ENCODE measurements around the gene BCL2L1.
"Not testable (repeated sequence)": the region's sequence is repeated elsewhere in the genome, so short reads cannot be mapped to it uniquely, and the experiment has no call there.

Gene BCL2L1

DNA sequence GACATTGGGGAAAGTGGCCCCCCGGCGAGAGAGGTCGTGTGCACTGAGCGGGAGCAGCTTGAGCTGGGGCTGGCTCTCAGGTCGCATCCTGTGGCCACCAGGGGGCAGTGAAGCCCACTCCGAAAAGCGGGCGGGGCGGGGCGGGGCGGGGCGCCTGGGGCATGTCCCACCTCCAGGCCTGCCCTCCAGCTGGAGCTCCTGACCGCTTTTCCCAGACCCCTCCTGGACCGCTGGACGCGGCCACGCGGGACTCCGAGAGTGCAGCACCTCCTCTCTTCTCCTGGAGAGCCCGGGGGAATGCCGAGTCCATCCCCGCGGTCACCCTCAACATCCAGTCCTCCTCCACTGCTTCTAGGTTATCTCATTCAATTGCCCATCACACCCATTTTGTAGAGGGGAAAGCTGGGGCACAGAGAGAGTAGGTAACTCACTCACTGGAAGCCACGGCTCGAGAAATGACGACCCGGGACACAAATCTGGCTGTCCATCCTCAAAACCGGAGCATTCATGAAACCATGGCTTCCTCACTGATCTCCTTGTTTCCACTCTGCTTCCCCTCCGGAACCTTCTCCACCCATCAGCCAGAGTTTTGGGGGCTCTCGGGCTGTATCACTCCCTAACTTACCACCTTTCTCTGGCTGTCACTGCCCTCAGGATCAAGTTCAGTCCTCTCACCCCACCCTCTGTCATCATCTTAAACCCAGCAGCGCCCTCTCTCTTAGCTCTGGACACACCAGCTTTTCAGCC lies 60.9 kb downstream of the BCL2L1 start:
- Histone ChIP-seq H3K9ac (peak overlapping the region in 10 of 11 experiments; percentile 2 to 64 (median 48); a peak in 17 of 22 replicates), H4K20me1 (peaks cover 0 to 6% (median 0%) of the 10 kb centered on the region in 11 experiments; a peak in 1 of 22 replicates), H3K9me3 (replicated peaks in 1 of 11) (no peaks in the 10 kb centered on the region), H3K27me3 (no peaks in the 10 kb centered on the region), H3K4me1 (peaks cover 47 to 55% (median 52%) of the 10 kb centered on the region in 10 experiments), H3K4me2 (peak overlapping the region; percentile 53 to 87 (median 75)), H3K27ac (peak overlapping the region in 9 of 11 experiments; percentile 9 to 66 (median 35); a peak in 15 of 22 replicates), H3K4me3 (peak overlapping the region in 6 of 10 experiments; percentile 31 to 63 (median 44); a peak in 9 of 20 replicates), H3K36me3 (peaks cover 16 to 30% (median 27%) of the 10 kb centered on the region in 11 experiments)
- no peak for TF ChIP-seq Cebpa-rat (IDR thresholded peaks at IDR 0.05)

DNA sequence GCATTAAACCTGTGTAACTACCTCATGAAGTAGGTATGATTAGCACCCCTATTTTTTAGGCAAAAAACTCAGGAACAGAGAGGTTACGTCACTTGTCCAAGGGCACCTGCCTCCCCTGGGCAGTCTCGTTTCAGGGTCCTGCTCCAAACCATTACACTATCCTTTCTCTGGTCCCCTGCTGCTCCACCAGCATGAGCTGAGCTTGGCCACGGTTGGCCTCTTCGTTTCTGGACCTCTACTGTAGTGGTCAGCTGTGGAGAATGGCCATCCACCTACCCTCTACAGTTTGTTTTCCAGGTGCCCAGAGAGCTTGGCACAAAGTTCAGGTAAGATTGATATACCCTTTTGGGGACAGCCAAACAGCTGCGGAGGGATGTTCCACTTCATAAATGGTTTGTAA lies 68.1 kb downstream of the BCL2L1 start:
- peaks cover 0 to 13% (median 11%) of the 10 kb centered on the region in 10 experiments; a peak in 17 of 20 replicates for H3K4me1 ChIP-seq
- no peak for TF ChIP-seq Cebpa-rat (IDR thresholded peaks at IDR 0.05)
- H3K27me3 ChIP-seq, result no peaks in the 10 kb centered on the region
- H3K4me3 ChIP-seq, result no peak overlapping the region
- H3K36me3 ChIP-seq, result no peaks in the 10 kb centered on the region
- H3K9me3 ChIP-seq (replicated peaks in 1 of 11), result no peaks in the 10 kb centered on the region
- H3K9ac ChIP-seq, result no peak overlapping the region
- no peak overlapping the region for H3K4me2 ChIP-seq
- no peaks in the 10 kb centered on the region for H4K20me1 ChIP-seq
- H3K27ac ChIP-seq, result no peak overlapping the region

DNA sequence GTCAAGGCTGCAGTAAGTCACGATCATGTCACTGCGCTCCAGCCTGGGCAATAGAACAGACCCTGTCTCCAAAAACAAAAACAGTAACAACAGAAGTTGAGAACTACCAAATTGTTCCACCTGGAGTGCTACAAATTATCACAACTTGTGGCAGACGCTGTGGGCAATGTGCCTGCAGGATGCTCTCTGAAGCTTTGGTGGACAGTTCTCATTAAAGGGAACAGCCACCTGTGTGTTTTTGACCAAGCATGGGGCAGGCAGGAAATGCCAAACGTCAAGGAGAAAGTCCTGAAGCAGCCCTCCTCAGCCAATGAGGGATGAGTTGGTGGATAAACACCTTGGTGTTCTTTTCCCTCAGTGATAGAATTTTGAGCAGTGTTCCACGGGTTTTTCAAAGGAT lies 69.1 kb downstream of the BCL2L1 start:
- Histone ChIP-seq H3K4me1 (peaks cover 0 to 13% (median 11%) of the 10 kb centered on the region in 10 experiments; a peak in 17 of 20 replicates), H3K9me3 (replicated peaks in 1 of 11) (no peaks in the 10 kb centered on the region), H3K9ac (no peak overlapping the region), H3K4me3 (no peak overlapping the region), H3K36me3 (no peaks in the 10 kb centered on the region), H3K27me3 (no peaks in the 10 kb centered on the region), H3K27ac (no peak overlapping the region), H4K20me1 (no peaks in the 10 kb centered on the region), H3K4me2 (no peak overlapping the region)
- TF ChIP-seq Cebpa-rat (IDR thresholded peaks at IDR 0.05), result no peak

DNA sequence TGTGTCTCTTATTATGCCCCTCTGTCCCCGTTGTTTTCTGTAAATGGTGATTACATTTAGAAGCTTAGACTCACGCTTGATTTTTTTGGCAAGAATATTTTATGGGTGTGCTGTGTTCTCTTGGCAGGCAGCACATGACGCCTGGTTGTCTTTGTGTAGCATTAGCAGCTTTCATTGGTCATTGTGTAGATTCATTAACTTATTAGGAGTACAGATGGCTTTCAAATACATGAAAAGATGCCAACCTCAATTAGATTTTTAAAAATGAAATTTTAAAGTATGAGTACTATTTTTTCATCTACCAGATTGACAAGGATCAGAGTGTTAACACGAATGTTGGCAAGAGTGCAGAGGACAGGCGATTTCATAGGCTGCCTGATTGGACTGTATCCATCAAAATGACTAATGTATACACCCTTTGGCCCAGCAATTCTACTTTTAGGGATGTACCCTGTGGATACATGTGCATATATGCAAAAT lies 69.7 kb downstream of the BCL2L1 start:
- Histone ChIP-seq H3K4me3 (no peak overlapping the region), H4K20me1 (no peaks in the 10 kb centered on the region), H3K27me3 (no peaks in the 10 kb centered on the region), H3K27ac (no peak overlapping the region), H3K9me3 (replicated peaks in 1 of 11) (no peaks in the 10 kb centered on the region), H3K9ac (no peak overlapping the region), H3K4me1 (peaks cover 0 to 13% (median 11%) of the 10 kb centered on the region in 10 experiments; a peak in 17 of 20 replicates), H3K4me2 (no peak overlapping the region), H3K36me3 (no peaks in the 10 kb centered on the region)
- TF ChIP-seq Cebpa-rat (IDR thresholded peaks at IDR 0.05), result no peak

DNA sequence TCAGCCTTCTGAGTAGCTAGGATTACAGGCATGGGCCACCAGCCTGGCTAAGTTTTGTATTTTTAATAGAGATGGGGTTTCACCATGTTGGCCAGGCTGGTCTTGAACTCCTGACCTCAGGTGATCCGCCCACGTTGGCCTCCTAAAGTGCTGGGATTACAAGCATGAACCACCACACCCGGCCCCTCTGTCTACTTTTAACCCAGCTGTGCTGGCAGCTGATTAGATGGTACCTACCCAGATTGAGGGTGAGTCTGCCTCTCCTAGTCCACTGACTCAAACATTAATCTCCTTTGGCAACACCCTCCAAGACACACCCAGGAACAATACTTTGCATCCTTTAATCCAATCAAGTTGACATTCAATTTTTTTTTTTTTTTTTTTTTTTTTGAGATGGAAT lies 74.6 kb downstream of the BCL2L1 start:
- not testable (repeated sequence) for H3K27ac ChIP-seq; H3K36me3 ChIP-seq; H4K20me1 ChIP-seq; H3K27me3 ChIP-seq; H3K4me2 ChIP-seq; H3K9me3 ChIP-seq (replicated peaks in 1 of 11); H3K9ac ChIP-seq; H3K4me3 ChIP-seq
- H3K4me1 ChIP-seq, result peaks cover 2 to 20% (median 15%) of the 10 kb centered on the region in 10 experiments

DNA sequence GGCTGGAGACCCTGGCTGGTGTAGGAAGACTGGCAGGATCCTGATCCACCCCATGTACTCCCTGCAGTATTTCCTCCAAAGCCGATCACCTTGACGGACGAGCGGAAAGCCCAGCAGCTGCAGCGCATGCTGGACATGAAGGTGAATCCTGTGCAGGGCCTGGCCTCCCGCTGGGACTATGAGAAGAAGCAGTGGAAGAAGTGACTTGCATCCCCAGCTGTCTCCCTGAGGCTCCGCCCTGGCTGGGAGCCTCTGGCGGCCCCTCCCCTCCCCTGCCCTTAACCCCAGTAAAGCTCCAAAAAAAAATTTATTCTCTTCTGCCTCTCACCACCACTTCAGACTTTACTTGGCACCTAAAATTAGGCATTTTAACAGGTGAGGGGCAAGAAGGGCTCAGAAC lies 78.0 kb downstream of the BCL2L1 start:
- no peak overlapping the region for H3K4me2 ChIP-seq
- H3K9ac ChIP-seq, result no peak overlapping the region
- H3K4me1 ChIP-seq, result peaks cover 8 to 15% (median 11%) of the 10 kb centered on the region in 10 experiments
- no peaks in the 10 kb centered on the region for H3K27me3 ChIP-seq
- no peaks in the 10 kb centered on the region for H3K36me3 ChIP-seq
- H4K20me1 ChIP-seq, result no peaks in the 10 kb centered on the region
- no peak overlapping the region for H3K27ac ChIP-seq
- no peaks in the 10 kb centered on the region for H3K9me3 ChIP-seq (replicated peaks in 1 of 11)
- H3K4me3 ChIP-seq, result no peak overlapping the region
- no peak for TF ChIP-seq Cebpa-rat (IDR thresholded peaks at IDR 0.05)

DNA sequence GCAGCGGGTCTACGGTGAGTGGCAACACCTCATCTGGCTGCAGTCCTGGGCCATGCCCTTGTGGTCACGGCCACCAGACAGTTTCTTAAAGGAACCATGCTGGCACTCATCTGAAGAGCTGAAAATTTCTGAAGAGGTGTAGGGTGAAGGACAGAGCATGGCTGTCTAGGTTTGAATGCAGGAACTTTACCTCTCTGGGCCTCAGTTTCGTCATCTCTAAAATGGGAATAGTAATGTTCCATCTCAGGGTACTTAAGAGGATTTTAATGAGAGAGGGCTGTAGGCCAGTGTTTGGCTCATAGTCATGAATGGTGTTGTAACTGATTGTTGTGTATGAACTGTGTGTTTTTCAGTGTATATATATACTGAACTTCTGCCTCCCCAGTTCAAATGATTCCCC lies 79.1 kb downstream of the BCL2L1 start:
- Histone ChIP-seq H3K4me3 (no peak overlapping the region), H3K4me1 (peaks cover 8 to 15% (median 11%) of the 10 kb centered on the region in 10 experiments), H4K20me1 (0 out of 22 replicates have a peak, but pooled peaks cover 0 to 4% (median 0%) of the 10 kb centered on the region in 11 experiments), H3K9ac (no peak overlapping the region), H3K36me3 (no peaks in the 10 kb centered on the region), H3K9me3 (replicated peaks in 1 of 11) (no peaks in the 10 kb centered on the region), H3K27me3 (no peaks in the 10 kb centered on the region), H3K27ac (no peak overlapping the region), H3K4me2 (peak overlapping the region; percentile 30 to 76 (median 44); a peak in 17 of 22 replicates)
- TF ChIP-seq Cebpa-rat (IDR thresholded peaks at IDR 0.05), result no peak

DNA sequence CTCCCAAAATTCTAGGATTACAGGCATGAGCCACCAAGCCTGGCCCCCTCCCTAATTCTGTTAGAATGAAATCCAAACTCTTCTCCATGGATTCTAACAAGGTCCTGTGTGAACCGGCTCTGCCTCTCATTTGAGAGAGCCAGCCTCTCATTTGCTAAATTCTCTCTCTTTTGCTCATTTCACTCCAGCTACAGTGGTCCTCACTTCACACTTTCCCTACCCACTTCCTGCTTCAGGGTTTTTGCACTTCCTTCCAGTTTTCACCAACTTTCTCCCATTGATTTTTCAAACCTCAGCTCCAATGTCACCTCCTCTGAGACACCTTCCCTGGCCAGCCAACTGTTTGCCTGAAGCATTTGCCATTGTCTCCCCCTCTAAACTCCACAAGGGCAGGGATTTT lies 79.8 kb downstream of the BCL2L1 start:
- no peaks in the 10 kb centered on the region for H3K27me3 ChIP-seq
- H3K9me3 ChIP-seq (replicated peaks in 1 of 11), result no peaks in the 10 kb centered on the region
- H3K9ac ChIP-seq, result no peak overlapping the region
- H4K20me1 ChIP-seq, result 0 out of 22 replicates have a peak, but pooled peaks cover 0 to 4% (median 0%) of the 10 kb centered on the region in 11 experiments
- peaks cover 8 to 15% (median 11%) of the 10 kb centered on the region in 10 experiments for H3K4me1 ChIP-seq
- peak overlapping the region; percentile 30 to 76 (median 44) for H3K4me2 ChIP-seq
- no peak overlapping the region for H3K27ac ChIP-seq
- H3K4me3 ChIP-seq, result no peak overlapping the region
- no peak for TF ChIP-seq Cebpa-rat (IDR thresholded peaks at IDR 0.05)
- H3K36me3 ChIP-seq, result no peaks in the 10 kb centered on the region

DNA sequence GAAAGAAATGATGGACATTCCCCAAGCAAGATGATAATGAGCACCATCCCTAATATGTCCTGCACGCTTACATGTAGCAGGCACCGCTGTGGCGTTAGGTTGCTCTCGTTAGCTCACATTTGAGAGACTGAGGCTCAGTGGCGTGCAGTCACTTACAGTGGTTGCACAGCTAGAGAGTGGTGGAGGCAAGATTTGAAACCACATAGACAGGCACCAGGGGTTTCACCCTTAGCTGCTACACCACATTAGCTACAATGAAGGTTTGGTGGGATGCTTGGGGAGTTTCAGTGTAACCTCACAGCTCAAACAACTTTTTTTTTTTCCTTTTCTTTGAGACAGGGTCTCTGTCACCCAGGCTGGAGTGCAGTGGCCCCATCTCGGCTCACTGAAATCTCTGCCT lies 81.3 kb downstream of the BCL2L1 start:
- H3K4me1 ChIP-seq, result peaks cover 8 to 15% (median 11%) of the 10 kb centered on the region in 10 experiments
- no peak overlapping the region for H3K9ac ChIP-seq
- H3K4me2 ChIP-seq, result no peak overlapping the region
- 0 out of 22 replicates have a peak, but pooled peaks cover 0 to 4% (median 0%) of the 10 kb centered on the region in 11 experiments for H4K20me1 ChIP-seq
- no peak overlapping the region for H3K27ac ChIP-seq
- no peaks in the 10 kb centered on the region for H3K9me3 ChIP-seq (replicated peaks in 1 of 11)
- no peaks in the 10 kb centered on the region for H3K27me3 ChIP-seq
- no peaks in the 10 kb centered on the region for H3K36me3 ChIP-seq
- no peak overlapping the region for H3K4me3 ChIP-seq
- no peak for TF ChIP-seq Cebpa-rat (IDR thresholded peaks at IDR 0.05)

Measured in BLaER1 treated with 17β-estradiol and CSF1 and Interleukin-3, amounts not matched to agents 10 nM and 100 nM (cell line).